HCT116 (cell line): ENCODE results near the gene ALDH1L2. TPM values are rescaled to one million over a fixed set of nuclear protein-coding genes. Genes with fewer than 3 reads are reported as not detected.

Experiments used
- ATAC-seq: fragments of 200-7000 bp; cut with Tn5 transposase; 2 replicates; pipeline ENCODE4 v1.9.1; 2020; ENCODE audit warnings: mild to moderate bottlenecking, moderate library complexity
- BruUV-seq: library from RNA; stranded (reverse); fragments of 400-500 nt; replicated peaks from 2 replicates; lab custom pipeline; 2021; lab: Mats Ljungman, UMichigan
- CTCF ChIA-PET: fragments of 300-600 bp; sonication (Branson Sonifier 250); formaldehyde crosslinking; loops from one replicate; lab custom pipeline; 2021; ENCODE audit warnings: antibody characterized with exemption; lab: Charles Lee
- POLR2A ChIA-PET: fragments of 300-600, 350-600 bp; sonication (Branson Sonifier 250); formaldehyde crosslinking; loops from one replicate; lab custom pipeline; 2021; ENCODE audit warnings: antibody characterized with exemption; lab: Charles Lee
- RAD21 ChIA-PET, 2 experiments: fragments of 300-600 bp; sonication (Branson Sonifier 250); formaldehyde crosslinking; loops; one replicate each; lab custom pipeline; 2023; ENCODE audit warnings: low total read pairs in 2 of 2; ENCODE audit not compliant: uncharacterized antibody in 2 of 2, unreplicated experiment in 2 of 2, low non-redundant PET in 1 of 2; lab: Charles Lee
- DNase-seq: peaks from one replicate; pipeline ENCODE4 v3.0.0-alpha.2; 2010; ENCODE audit warnings: low read depth, low spot score
- H2AFZ ChIP-seq: fragments of 200-600 bp; shearing (Covaris generic), sonication (generic); 2 replicates; pipeline ENCODE4 v1.6.1; 2017; ENCODE audit warnings: low read depth, mixed run types, mixed read lengths, antibody characterized with exemption, low read length; ENCODE audit not compliant: poor library complexity, severe bottlenecking
- H3K27ac ChIP-seq: 2 replicates; pipeline ENCODE4 v1.5.1; 2012; ENCODE audit warnings: low read depth, low read length
- H3K27me3 ChIP-seq: fragments of 200-600 bp; sonication (generic); 2 replicates; pipeline ENCODE4 v1.6.1; 2016; ENCODE audit warnings: mixed run types, low read length, mixed read lengths; ENCODE audit not compliant: insufficient read depth
- H3K36me3 ChIP-seq, 2 experiments: fragments of 200-500 bp in 1 of 2; fragments of 200-600 bp in 1 of 2; sonication (Bioruptor generic) in 1 of 2; sonication (generic) in 1 of 2; 2 replicates each; pipeline versions ENCODE4 v1.5.1 to v1.6.1; 2014 to 2016; ENCODE audit warnings: low read length in 2 of 2, inconsistent platforms in 1 of 2, mixed read lengths in 1 of 2, mixed run types in 1 of 2; ENCODE audit not compliant: insufficient read depth in 2 of 2, control insufficient read depth in 1 of 2
- H3K4me1 ChIP-seq, 2 experiments: fragments of 200-600 bp in 1 of 2; sonication (generic) in 1 of 2; 2 replicates each; pipeline versions ENCODE4 v1.5.1 to v1.6.1; 2012 to 2017; ENCODE audit warnings: low read length in 2 of 2, inconsistent platforms in 1 of 2, mild to moderate bottlenecking in 1 of 2, mixed read lengths in 1 of 2, mixed run types in 1 of 2, moderate library complexity in 1 of 2; ENCODE audit not compliant: insufficient read depth in 2 of 2, control insufficient read depth in 1 of 2
- H3K4me2 ChIP-seq: fragments of 200-600 bp; sonication (generic); 2 replicates; pipeline ENCODE4 v1.6.1; 2017; ENCODE audit warnings: mixed run types, low read length, mixed read lengths
- H3K4me3 ChIP-seq, 2 experiments: fragments of 200-600 bp in 1 of 2; sonication (generic) in 1 of 2; replicated peaks in 1 of 2; 2 replicates each; pipeline ENCODE4 v1.5.1; 2011 to 2016; ENCODE audit warnings: low read length in 2 of 2, control low read depth in 1 of 2, low read depth in 1 of 2, mild to moderate bottlenecking in 1 of 2, mixed read lengths in 1 of 2, mixed run types in 1 of 2
- H3K79me2 ChIP-seq: fragments of 200-600 bp; sonication (generic); 2 replicates; pipeline ENCODE4 v1.6.1; 2017; ENCODE audit warnings: mild to moderate bottlenecking, mixed run types, low read length, moderate library complexity, mixed read lengths; ENCODE audit not compliant: insufficient read depth
- H3K9ac ChIP-seq: fragments of 200-600 bp; sonication (generic); 2 replicates; pipeline ENCODE4 v1.6.1; 2016; ENCODE audit warnings: low read length, mixed read lengths
- H3K9me2 ChIP-seq: fragments of 200-600 bp; sonication (generic), shearing (Covaris generic); 2 replicates; pipeline ENCODE4 v1.6.1; 2017; ENCODE audit warnings: mixed run types, mild to moderate bottlenecking, moderate library complexity; ENCODE audit not compliant: insufficient read depth
- H3K9me3 ChIP-seq, 2 experiments: fragments of 200-500 bp in 1 of 2; fragments of 200-600 bp in 1 of 2; sonication (Bioruptor generic) in 1 of 2; sonication (generic) in 1 of 2; 2 replicates each; pipeline ENCODE4 v1.6.1; 2014 to 2017; ENCODE audit warnings: low read length in 2 of 2, mixed read lengths in 2 of 2, inconsistent platforms in 1 of 2, low read depth in 1 of 2, mild to moderate bottlenecking in 1 of 2, mixed run types in 1 of 2, moderate library complexity in 1 of 2; ENCODE audit not compliant: control insufficient read depth in 1 of 2, insufficient read depth in 1 of 2
- H4K20me1 ChIP-seq: fragments of 200-600 bp; sonication (generic), shearing (Covaris generic); 2 replicates; pipeline ENCODE4 v1.6.1; 2017; ENCODE audit warnings: mixed run types, mild to moderate bottlenecking, moderate library complexity; ENCODE audit not compliant: insufficient read depth
- CBX3 ChIP-seq: IDR thresholded peaks from 2 replicates; pipeline ENCODE4 v1.6.1; 2012; ENCODE audit warnings: low read depth
- CEBPB ChIP-seq: IDR thresholded peaks from 2 replicates; pipeline ENCODE4 v1.6.1; 2012; ENCODE audit warnings: low read depth
- CTCF ChIP-seq, 3 experiments: fragments of 200-600 bp in 1 of 3; sonication (generic) in 1 of 3; IDR thresholded peaks in 2 of 3; conservative IDR thresholded peaks in 1 of 3; 2 replicates each; pipeline ENCODE4 v1.5.1; 2012 to 2017; ENCODE audit warnings: low read depth in 2 of 3, low read length in 2 of 3, antibody characterized with exemption in 1 of 3, borderline replicate concordance in 1 of 3, control low read depth in 1 of 3, mild to moderate bottlenecking in 1 of 3, mixed read lengths in 1 of 3, mixed run types in 1 of 3, moderate library complexity in 1 of 3; ENCODE audit not compliant: insufficient read depth in 1 of 3
- EGR1 ChIP-seq: IDR thresholded peaks from 2 replicates; pipeline ENCODE4 v1.6.1; 2012; ENCODE audit warnings: low read depth
- ELF1 ChIP-seq: IDR thresholded peaks from 2 replicates; pipeline ENCODE4 v1.6.1; 2012; ENCODE audit warnings: low read depth, borderline replicate concordance
- EZH2 ChIP-seq: fragments of 200-600 bp; sonication (generic); IDR thresholded peaks from 2 replicates; pipeline ENCODE4 v1.6.1; 2017; ENCODE audit warnings: antibody characterized with exemption, mixed run types
- EZH2phosphoT487 ChIP-seq: fragments of 200-600 bp; IDR thresholded peaks from 2 replicates; pipeline ENCODE4 v1.6.1; 2018; ENCODE audit warnings: antibody characterized with exemption, borderline replicate concordance
- FOSL1 ChIP-seq: IDR thresholded peaks from 2 replicates; pipeline ENCODE4 v1.6.1; 2012; ENCODE audit warnings: low read depth
- JUND ChIP-seq: IDR thresholded peaks from 2 replicates; pipeline ENCODE4 v1.6.1; 2012
- POLR2A ChIP-seq: IDR thresholded peaks from 2 replicates; pipeline ENCODE4 v1.7.0; 2011; ENCODE audit warnings: borderline replicate concordance; ENCODE audit not compliant: insufficient read depth, insufficient read length; ENCODE audit errors: extremely low read depth
- POLR2AphosphoS5 ChIP-seq: IDR thresholded peaks from 2 replicates; pipeline ENCODE4 v1.6.1; 2011; ENCODE audit warnings: mild to moderate bottlenecking, low read depth, low read length, moderate library complexity
- RAD21 ChIP-seq: IDR thresholded peaks from 2 replicates; pipeline ENCODE4 v1.6.1; 2012; ENCODE audit warnings: low read depth, mild to moderate bottlenecking
- SIN3A ChIP-seq: IDR thresholded peaks from 2 replicates; pipeline ENCODE4 v1.6.1; 2012; ENCODE audit warnings: low read depth
- SRF ChIP-seq: IDR thresholded peaks from 2 replicates; pipeline ENCODE4 v1.6.1; 2012; ENCODE audit warnings: low read depth
- ZBTB33 ChIP-seq: IDR thresholded peaks from 2 replicates; pipeline ENCODE4 v1.6.1; 2011; ENCODE audit warnings: mild to moderate bottlenecking, low read length, moderate library complexity; ENCODE audit not compliant: insufficient replicate concordance; ENCODE audit errors: extremely low read depth
- ZFX ChIP-seq: fragments of 450-650 bp; IDR thresholded peaks from 2 replicates; pipeline ENCODE4 v1.6.1; 2017
- intact Hi-C: fragments of 100-400 bp; cut with micrococcal nuclease; formaldehyde crosslinking; loops from 2 replicates; pipeline ENCODE4 v1.10.0; 2022
- total RNA-seq: library from RNA; stranded (reverse); gene quantifications from one replicate; pipeline ENCODE4 v1.2.1, GENCODE V29; 2021; ENCODE audit not compliant: unreplicated experiment
- TF ChIP-seq, protein P1 (sequence below): IDR thresholded peaks from 2 replicates; pipeline ENCODE4 v1.6.1; 2012; ENCODE audit warnings: low read depth

Gene ALDH1L2
- total RNA-seq, 1 experiment from 2014 or later = 1.5 TPM

DNA sequence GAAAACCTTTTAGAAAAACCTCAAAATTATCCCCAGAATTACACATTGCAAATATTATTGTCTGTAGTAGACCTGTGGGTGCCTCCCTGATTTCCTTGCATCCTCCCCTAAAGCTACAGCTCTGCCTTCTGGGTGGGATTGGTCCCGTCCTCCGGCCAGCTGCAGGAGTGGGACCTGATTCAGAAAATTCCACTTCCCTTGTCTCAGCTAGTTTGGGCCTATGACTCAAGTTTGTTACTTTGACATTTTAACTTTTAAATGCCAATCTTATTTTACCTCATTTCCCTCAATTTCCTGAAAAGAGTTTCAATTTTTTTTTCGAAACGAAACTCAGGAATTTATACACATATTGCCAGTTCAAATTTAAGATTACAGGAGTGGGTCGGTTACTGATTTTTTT lies 113.0 kb downstream of the ALDH1L2 start:
- Histone ChIP-seq H2AFZ (no peak overlapping the region), H4K20me1 (no peaks in the 10 kb centered on the region), H3K27ac (no peak overlapping the region), H3K9me2 (no peaks in the 10 kb centered on the region), H3K27me3 (no peaks in the 10 kb centered on the region), H3K79me2 (no peaks in the 10 kb centered on the region), H3K9me3 (no peaks in the 10 kb centered on the region), H3K4me1 (peaks cover 0 to 14% of the 10 kb centered on the region in 2 experiments; a peak in 3 of 4 replicates), H3K4me3 (no peak overlapping the region), H3K36me3 (no peaks in the 10 kb centered on the region), H3K9ac (no peak overlapping the region), H3K4me2 (no peak overlapping the region)
- RAD21 ChIA-PET = no interaction called here
- no peak for ATAC-seq
- POLR2A ChIA-PET = no interaction called here
- intact Hi-C loops = no loop called here
- TF ChIP-seq, protein P1, sequence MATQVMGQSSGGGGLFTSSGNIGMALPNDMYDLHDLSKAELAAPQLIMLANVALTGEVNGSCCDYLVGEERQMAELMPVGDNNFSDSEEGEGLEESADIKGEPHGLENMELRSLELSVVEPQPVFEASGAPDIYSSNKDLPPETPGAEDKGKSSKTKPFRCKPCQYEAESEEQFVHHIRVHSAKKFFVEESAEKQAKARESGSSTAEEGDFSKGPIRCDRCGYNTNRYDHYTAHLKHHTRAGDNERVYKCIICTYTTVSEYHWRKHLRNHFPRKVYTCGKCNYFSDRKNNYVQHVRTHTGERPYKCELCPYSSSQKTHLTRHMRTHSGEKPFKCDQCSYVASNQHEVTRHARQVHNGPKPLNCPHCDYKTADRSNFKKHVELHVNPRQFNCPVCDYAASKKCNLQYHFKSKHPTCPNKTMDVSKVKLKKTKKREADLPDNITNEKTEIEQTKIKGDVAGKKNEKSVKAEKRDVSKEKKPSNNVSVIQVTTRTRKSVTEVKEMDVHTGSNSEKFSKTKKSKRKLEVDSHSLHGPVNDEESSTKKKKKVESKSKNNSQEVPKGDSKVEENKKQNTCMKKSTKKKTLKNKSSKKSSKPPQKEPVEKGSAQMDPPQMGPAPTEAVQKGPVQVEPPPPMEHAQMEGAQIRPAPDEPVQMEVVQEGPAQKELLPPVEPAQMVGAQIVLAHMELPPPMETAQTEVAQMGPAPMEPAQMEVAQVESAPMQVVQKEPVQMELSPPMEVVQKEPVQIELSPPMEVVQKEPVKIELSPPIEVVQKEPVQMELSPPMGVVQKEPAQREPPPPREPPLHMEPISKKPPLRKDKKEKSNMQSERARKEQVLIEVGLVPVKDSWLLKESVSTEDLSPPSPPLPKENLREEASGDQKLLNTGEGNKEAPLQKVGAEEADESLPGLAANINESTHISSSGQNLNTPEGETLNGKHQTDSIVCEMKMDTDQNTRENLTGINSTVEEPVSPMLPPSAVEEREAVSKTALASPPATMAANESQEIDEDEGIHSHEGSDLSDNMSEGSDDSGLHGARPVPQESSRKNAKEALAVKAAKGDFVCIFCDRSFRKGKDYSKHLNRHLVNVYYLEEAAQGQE = no peak
- TF ChIP-seq POLR2AphosphoS5 (no peak), ZFX (no peak), EGR1 (no peak), ZBTB33 (no peak), FOSL1 (no peak), JUND (no peak), CEBPB (no peak), SRF (no peak), RAD21 (no peak), CTCF (IDR thresholded peaks at IDR 0.05 in 2 of 3, conservative IDR thresholded peaks at IDR 0.05 in 1 of 3; ENCODE audit: borderline replicate concordance in 1 of 3, insufficient read depth in 1 of 3, low read depth in 2 of 3, low read length in 2 of 3) (no peak), EZH2phosphoT487 (no peak), POLR2A (no peak), SIN3A (no peak), EZH2 (no peak), ELF1 (no peak), CBX3 (no peak)
- no TSS peak for BruUV-seq
- no peak for DNase-seq
- CTCF ChIA-PET = no interaction called here
